IMR-90 (cell line): ENCODE measurements around the gene SLC5A2.

ENCODE experiments used
- CTCF ChIP-seq: conservative IDR thresholded peaks from 2 replicates; pipeline ENCODE4 v1.5.1; 2012; ENCODE audit warnings: mild to moderate bottlenecking, low read depth, low read length, improper control_type of control experiment
- POLR2A ChIP-seq: IDR thresholded peaks from 2 replicates; pipeline ENCODE4 v1.6.1; 2012; ENCODE audit warnings: mild to moderate bottlenecking, low read depth, low read length
- USF2 ChIP-seq: fragments of 150-350 bp; IDR thresholded peaks from 2 replicates; pipeline ENCODE4 v1.6.1; 2017; ENCODE audit warnings: mild to moderate bottlenecking, antibody characterized with exemption, low read length, low read depth

- TF ChIP-seq CTCF (no peak), POLR2A (no peak), USF2 (no peak)
Observed at GRCh38 chr16:31529937-31530312, 47.0 kb downstream of the SLC5A2 start.
